Measurements from ENCODE around the gene TTLL12.
A peak's percentile ranks its signal among the peaks of the same experiment; 100 is the strongest.

TTLL12 gene

DNA sequence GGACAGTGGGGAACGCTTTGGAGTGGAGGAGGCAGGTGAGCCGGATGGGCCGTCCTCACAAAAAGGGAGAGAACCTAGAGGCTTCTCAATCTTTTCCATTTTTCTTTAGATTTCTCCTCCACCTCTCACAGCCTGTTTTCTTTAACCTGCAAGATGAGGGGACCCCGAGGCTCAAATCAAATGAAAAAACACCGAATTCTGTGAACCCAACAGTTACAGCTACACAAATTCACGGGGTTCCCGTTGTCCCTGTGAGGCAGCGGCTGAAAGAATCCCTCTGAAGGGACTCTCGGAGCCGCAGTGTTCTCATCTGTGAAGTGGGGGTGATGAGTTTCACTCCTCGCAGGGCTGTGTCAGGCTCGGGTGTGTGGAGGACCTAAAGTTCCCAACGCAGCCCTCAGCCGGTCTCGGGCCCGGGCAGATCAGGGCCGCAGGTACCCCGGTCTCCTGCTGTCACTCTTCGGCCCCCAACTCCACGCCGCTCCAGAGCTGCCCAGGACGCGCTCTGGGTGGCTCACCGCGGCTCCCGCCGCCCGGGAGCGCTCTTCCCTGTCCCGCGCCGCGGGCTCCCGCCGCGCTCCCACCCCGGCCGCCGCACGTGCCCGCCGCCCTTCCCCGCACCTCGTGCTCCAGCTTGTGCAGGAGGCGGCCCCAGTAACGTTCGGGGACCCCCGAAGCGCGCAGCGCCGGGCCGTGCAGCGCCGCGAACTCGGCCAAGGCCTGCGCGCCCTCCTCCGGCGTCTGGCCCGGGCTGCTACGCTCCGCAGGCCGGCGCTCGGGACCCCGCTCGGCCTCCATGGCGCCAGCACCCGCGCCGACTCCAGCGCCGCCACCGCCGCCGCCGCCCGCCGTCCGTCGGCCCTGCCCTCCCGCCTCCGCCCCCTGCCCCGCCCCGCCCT, at the start of gene TTLL12:
Gene TTLL12, minus strand, starts transcription at position 863 of the 899 bp plus-strand sequence. Its CDS starts 65 bp downstream, at position 798.
- DNase-seq (ENCODE audit: low spot score): peak; percentile 78

DNA sequence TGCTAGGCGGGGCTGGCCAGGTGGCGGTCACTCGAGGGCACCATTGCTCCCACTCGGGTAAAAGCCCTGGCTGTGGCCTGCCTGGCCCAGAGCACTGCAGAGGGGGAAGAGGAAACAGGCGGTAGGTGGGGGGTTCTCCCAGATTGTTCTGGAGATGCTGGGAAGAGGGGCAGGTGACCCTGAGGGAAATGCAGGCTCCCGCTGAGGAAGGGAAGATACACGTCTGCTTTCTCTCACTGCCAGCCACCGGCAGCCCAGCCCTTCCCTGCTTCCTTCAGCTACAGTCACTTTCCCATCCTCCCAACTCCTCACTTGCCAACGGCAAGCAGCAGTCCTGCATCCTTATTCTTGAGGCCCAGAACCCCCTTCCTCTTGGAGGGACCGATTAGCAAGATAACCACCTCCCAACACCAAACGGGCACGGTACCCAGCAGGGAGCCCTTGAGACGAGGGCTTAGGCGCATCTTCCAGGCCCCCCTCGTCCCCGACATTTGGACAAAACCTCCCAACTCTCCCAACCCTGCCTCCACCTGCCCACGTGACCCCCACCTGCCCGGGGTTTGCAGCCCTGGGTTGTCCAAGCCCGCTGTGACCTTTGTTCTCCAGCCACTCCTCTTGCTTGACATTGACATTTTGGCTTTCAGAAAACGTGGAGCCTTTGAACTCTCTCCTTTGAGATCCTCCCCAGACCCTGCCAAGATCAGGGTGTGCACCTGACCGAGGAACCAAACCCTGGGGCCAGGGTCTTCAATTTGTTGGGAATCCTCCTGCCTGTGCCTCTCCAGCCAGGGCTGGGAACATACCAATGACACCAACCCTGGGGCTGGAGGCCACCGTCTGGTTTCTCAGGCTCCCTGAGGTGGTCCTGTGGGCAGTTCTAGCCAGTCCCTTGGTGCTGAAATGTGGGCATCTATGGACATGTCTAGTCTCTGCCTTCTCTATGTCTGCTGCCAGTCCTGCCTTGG, 48.8 kb upstream of the TTLL12 start:
- DNase-seq (ENCODE audit: low spot score): no peak

DNA sequence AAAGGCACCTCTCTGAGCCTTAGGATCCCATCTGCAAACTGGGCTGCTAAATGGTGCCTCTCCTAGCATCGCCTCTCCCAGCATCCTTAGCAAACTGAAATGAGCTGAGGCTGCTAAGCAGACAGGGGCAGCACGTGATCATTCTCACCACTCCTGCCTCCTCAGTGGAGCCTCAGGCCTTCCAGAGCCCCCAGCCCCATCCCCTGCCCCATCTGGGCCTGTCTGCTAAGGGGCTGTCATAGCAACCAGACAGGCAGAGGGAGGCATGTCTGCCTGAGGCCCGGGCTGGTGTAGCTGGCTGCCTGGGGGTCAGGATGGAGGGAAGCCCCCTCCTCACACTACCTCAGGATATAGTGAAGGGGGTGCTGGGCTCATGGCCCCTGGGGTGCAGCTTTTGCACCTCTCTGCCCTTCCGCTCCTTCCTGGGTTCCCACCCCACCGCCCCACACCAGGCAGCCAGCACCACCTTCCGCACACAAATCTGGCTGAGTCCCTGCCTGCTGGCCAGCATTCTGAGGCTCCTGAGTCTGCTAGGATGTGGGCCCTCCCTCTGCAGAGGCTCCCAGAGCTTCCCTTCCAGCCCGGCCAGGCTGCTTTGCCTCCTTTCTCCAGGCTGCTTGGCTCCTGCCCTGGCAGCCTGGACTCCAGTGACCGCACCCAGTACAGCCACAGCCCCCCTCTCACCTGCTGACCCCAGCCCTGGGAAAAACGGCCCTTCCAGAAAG, 47.5 kb upstream of the TTLL12 start:
- DNase-seq (ENCODE audit: low spot score): no peak

DNA sequence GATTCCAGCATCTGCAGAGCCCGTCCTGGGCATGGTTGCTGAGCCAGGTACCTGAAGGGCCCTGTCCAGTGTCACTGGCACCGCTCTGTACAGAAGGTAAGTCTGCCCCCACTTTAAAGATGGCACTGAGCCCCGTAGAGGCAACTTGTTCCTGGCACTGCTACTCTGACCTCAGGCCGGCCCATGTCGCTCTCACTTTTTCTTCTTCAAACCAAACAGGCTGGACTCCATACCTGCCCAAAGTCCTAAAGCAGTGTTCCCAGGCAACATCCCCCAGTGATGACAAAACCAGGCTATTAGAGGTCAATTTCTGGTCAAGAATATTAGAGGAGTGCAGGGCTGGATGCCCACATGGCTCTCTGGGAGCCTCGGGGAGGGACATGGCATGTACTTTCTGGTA, 46.6 kb upstream of the TTLL12 start:
- DNase-seq (ENCODE audit: low spot score): no peak

DNA sequence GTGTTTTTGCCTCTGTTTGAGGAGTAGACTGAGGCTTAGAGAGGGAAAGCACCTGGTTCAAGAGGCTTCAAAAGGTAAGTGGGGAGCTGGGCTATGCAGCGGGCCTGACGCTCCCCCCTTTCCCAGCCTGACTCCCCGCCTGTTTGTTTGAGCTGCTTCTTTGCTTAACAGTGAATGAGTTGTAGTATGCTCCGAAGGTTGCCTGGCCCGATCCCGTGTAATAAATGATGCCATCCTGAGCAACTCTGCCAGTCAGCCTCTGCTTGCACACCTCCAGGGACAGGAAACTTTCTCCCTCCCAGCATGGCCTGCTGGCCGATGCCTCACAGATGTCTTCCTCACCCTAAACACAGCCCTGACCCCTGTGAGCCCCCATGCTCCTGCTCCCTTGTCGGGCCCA, 45.5 kb upstream of the TTLL12 start:
- no peak for DNase-seq (ENCODE audit: low spot score)

DNA sequence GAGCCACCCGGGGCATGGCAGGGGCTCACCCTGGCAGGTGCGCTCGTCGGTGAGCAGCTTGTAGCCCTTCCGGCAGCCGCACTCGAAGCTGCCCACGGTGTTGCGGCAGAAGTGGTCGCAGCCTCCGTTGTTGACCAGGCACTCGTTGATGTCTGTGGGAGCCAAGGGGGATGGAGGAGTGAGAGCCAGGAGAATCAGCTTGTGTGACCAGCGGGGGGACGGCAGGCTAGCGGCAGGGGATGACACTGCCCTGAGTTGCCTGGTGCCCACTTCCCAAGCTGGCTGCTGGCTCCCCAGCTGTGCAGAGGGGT, 44.7 kb upstream of the TTLL12 start:
- no peak for DNase-seq (ENCODE audit: low spot score)

DNA sequence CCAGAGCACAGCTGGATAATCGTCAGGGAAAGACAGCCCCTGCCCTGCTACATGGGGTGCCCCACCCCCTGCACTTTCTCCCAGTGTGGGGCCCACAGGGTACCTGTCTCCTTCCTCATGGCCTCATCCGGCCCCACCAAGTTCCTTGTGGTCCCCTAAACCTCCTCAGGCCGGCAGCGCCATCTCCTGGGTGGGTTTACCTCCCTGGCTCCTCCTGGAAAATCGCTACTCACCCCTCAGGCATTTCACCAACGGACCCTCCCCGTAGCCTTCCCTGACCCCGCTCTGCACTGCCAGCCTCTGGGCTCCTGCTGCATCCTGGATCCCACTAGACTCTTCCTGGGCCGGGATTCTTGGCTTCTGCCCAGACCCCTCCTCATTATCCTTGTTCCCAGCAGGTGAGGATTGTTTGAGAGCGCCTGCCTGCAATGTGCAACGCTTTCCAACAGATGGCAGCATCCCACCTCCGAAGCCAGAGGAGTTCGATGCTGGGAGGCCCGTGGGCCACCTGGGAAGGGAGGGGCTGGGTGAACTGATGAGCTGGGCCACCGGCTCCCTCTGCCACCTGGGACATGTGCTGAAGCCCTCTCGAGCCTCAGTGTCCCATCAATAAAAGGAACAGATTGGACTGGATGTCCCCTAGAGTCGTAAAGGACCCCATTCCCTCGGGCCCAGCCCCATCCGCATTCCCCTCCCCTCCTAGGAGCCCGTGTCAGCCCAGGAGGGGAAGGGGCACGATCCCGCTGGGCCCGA, 44.2 kb upstream of the TTLL12 start:
- DNase-seq (ENCODE audit: low spot score): peak; percentile 63

DNA sequence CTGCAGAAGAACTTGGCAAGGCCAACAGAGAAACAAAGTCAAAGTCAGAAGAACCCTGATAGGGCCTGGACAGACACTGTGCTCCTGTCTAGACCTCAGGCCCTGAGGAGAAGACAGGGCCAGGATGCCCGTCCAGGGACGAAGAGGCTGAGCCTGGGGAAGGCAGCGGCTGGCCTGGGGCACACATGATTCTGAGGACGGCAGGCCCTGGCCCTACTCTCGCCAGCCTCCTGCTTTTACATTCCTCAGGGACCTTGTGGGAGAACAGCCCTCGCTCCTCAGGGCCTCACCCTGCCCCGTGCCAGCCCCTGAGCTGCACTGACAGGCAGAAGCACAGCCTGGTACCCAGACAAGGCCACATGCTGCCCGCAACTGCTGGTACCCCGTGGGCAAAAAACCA, 43.6 kb upstream of the TTLL12 start:
- DNase-seq (ENCODE audit: low spot score): no peak

DNA sequence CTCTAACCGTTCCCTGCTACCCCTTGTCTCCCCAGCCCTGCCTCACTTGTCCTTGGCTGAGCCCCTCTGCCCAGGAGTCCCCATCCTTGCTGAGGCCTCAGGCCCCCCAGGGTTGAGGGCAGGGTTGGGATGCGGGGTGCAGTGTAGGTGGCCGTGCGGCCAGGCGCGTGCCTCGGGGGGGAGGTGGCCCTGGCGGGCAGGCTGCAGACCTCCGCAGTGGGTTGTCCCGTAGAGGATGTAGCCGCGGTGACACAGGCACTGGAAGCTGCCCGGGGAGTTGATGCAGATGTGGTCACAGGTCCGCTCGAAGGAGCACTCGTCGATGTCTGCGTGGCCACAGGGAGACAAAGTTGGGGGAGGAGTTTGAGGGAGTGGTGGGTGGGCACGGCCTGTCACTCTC, 41.9 kb upstream of the TTLL12 start:
- no peak for DNase-seq (ENCODE audit: low spot score)

DNA sequence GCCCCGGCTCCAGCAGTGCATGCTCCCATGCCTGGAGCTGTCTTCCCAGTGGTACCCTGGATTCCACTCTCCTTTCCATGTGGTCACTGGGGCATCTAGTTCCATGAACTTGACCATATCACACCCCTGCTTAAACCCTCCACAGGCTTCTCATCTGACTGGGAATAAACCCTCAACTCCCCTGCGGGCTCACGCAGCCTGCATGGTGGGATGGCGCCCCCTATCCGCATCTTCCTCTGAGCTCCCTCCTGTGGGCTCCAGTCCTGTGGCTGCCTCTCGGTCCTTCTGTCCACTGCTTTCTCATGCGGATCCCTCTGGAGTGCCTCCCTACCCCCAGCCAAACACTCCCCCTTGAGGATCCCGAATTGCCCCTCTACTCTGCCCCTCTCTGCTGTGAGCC, 41.4 kb upstream of the TTLL12 start:
- peak; percentile 45 for DNase-seq (ENCODE audit: low spot score)

DNA sequence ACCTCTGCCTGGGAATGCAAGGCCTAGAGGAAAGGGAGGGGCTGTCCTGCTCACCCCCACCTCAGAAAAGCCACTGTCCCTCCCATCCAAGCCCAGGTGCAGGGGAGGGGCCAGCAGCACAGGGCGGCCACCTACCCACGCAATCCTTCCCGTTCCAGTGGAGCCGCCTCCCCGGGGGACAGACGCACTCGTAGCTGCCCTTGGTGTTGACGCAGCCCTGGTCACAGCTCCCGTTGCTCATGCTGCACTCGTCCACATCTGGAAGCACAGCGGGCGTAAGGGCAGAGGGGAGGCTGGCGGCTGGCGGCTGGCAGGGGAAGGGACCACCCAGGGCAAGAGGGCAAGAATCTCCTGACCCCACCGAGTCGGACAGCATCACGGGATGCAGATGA, 40.3 kb upstream of the TTLL12 start:
- DNase-seq (ENCODE audit: low spot score): no peak

DNA sequence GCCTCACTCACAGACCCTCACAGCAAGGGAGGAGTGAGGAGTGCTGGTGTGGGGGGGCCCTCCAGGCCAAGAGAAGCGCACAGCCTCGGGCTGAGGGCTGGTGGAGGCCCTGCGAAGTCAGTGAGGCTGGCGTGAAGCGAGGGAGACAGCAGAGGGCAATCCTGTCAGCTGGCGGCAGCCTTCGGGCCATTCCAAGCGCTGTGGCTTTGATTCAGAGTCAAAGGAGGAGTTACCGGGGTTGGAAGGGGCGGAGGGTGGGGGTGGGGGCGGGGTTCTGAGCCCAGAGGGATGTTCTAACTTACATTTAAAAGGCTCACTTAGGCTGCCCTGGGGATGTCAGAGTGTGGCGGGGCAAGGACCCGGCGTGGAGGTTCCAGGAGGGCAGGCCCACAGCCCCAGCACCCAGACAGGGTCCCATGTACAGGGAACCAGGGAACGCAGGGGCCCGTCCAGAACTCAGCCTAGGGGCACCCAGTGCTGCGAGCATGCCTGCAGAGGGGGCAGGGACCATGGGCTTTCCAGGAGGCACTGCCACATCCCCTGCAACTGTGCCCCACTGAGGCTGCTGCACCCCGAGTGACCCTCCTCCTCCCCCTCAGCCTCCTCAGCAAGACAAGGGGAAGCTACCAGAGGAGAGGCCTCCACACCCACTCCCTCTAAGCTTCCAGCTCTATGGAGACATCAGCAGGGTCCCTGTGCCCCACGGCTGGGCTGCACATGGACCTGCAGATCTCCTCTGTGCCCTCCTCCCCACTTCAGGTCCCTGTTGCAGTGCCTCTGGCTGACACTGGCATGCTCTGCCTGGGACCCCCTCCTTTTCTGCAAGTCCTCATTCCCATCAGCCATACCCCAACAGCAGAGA, 39.7 kb upstream of the TTLL12 start:
- DNase-seq (ENCODE audit: low spot score): no peak

DNA sequence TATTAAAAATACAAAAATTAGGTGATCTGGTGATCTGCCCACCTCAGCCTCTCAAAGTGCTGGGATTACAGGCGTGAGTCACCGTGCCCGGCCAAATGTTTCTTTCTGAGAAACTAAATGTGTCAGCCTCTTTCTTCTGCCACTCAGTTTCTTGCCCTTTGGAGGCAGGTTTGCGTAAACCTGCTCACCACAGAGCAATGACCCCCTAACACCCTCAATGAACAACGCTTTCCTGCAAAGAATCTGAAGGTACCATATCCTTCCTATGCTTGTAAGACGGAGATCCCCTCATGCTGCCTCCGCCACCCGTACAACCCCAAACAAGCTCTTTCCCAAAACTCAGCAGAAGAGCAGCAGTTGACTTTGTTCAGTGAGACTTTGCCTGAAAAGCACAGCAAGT, 38.7 kb upstream of the TTLL12 start:
- DNase-seq (ENCODE audit: low spot score): no peak

DNA sequence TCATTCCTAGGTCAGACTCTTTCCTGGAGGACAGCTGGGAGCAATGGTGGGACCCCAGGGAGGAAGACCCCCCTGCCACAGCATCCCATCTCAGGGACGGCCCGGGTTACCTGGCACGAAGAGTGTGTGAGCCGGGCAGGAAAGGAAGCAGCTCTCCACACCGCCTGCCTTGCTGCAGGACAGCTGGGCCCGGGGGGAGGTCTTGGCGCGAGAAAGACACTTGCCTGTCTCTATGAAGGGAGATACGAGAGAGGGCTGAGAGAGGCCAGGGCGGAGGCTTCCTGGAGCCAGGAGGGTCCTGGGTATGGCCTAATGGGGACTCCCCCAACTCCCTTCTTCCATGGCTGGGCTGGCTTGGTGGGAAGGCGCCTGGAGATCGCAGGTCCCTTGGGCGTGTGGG, 36.1 kb upstream of the TTLL12 start:
- DNase-seq (ENCODE audit: low spot score): no peak

DNA sequence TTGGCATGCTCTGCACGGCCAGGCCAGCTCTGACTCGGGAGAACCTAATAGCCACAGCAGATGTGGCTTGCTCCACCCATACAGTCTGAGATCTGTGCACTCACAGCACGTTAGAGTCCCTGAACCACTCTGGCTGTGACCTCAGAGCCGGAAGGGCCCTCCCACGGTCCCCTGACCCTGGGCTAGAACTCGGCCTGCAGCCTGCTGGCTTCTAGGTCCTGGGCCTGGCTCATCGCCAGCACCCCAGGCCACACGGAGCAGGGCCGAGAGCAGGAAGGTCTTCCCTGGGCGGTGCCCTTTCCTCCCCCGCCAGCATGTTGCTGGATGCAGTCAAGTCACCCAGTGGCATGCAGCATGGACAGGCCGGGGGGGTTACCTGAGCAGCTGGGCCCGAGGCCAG, 35.3 kb upstream of the TTLL12 start:
- DNase-seq (ENCODE audit: low spot score): no peak

DNA sequence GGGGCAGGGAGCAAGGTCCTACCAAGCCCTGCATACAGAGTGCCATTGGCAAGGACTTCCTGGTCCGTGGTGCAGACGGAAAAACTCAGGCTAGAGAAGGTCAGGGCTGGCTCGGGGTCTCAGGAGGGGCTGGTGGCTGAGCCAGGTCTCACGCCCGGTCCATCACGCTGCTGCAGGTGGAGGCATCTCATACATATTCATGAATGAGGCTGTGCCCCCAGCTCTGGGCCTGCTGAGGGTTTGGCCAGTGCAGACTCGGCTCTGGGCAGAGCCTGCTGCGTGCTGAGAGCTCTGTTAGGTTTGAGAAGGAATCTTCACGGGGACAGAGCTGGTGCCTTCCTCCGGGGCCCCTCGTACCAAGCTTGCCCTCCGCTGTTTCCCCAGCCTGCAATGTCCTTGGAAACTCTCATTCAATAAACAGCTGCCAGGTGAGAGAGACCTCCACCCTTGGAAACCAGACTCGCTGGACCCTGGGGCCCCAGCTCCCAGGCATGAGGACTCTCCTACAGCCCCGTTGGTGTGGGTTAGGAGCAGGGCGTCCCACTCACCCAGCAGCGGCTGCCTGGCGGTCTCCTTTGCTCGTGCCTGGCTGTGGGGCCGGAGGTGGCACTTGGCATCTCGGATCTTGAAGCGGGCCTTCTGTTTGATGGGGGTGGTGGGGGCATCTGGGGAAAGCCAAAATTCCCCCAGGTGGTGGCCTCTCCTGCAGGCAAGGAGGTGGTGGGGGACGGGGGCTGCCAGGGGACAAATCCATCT, 33.9 kb upstream of the TTLL12 start:
- no peak for DNase-seq (ENCODE audit: low spot score)

DNA sequence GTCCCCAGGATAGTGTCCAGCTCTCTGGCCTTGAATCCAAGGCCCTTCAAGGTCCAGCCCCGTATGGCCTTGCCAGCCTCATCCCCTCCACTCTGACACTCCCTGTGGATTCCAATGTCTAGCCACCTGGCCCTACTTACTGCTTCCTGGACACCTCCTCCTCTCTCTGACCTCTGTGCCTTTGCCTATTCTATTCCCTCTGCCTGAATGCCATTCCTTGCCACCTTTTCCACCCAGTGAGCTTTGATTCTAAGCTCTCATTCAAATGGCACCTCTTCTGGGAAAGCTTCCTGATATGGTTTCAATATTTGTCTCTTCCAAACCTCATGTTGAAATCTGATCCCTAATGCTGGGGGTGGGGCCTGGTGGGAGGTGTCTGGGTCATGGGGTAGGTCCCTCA, 31.9 kb upstream of the TTLL12 start:
- DNase-seq (ENCODE audit: low spot score): no peak

DNA sequence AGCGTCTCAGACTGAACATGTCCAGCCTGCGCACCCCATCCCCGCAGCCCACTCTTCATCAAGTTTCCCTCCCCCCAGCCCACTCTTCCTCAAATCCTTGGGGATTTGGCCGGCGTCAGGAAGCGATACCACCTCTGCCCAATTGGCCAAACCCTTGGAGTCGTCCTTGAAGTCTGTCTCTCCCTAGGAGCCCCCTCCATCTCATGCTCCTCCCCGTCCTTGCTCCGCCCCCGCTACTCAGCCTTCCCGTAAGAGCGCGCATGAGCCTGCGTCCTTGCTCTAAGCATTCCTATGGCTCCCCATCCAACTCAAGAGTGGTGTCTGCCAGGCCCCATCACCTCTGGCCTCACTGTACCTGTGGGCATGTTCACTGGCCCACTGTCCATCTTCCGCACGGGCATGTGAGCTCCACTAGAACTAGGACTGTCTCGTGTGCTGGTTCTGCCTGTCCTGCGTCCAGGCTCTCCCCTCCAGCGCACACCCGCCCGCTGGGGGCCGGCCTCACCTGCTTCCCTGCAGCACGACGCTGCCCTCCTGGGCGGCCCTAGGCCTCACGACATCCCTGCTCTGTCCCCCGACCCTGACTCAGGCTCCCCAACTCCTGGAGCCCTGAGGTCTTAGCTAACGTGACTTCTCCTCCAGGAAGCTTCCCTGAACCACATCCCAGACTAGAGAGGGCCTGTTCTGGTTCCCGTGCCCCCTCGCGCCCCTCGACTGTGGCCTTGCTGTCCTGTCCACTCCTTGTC, 30.5 kb upstream of the TTLL12 start:
- no peak for DNase-seq (ENCODE audit: low spot score)

DNA sequence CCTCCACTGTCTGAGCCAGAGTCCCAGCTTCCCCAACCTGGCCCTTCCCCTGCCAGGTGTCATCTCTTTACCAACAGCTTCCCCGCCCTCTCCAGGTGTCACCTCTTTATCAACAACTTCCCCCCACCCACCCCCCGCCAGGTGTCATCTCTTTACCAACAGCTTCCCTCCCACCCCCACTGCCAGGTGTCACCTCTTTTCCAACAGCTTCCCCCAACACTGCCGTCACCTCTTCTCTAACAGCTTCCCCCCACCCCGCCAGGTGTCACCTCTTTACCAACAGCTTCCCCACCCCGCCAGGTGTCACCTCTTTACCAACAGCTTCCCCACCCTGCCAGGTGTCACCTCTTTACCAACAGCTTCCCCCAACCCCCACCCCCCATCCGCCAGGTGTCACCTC, 29.8 kb upstream of the TTLL12 start:
- no peak for DNase-seq (ENCODE audit: low spot score)
